ENCODE results near the gene CD300LG.
"Not testable (repeated sequence)": the region's sequence is repeated elsewhere in the genome, so short reads cannot be mapped to it uniquely, and the experiment has no call there.

CD300LG gene

GRCh38 chr17:43826206-43826605, 20.8 kb upstream of the CD300LG start:
- no peak for DNase-seq

GRCh38 chr17:43827596-43827995, 19.4 kb upstream of the CD300LG start:
- no peak for DNase-seq

- no peak for DNase-seq
These were observed 17.2 kb upstream of the CD300LG start for GRCh38 chr17:43829738-43830137.

- no peak for DNase-seq
These were observed 16.4 kb upstream of the CD300LG start for GRCh38 chr17:43830510-43831140.

- DNase-seq = no peak
These were observed 15.3 kb upstream of the CD300LG start for GRCh38 chr17:43831633-43832032.

- DNase-seq = peak; percentile 20
These were observed 14.6 kb upstream of the CD300LG start for GRCh38 chr17:43832168-43832975.

GRCh38 chr17:43832976-43833829, 13.8 kb upstream of the CD300LG start, which contains the start of gene MPP3:
Gene MPP3, minus strand, starts transcription at chr17:43833146. Its CDS starts 1,240 bp downstream, at chr17:43831906.
- peak; percentile 78 for DNase-seq

GRCh38 chr17:43834106-43834505, 12.9 kb upstream of the CD300LG start:
- DNase-seq = no peak

- DNase-seq = no peak
These were observed 7.3 kb upstream of the CD300LG start for GRCh38 chr17:43839670-43840108.

GRCh38 chr17:43840814-43841213, 6.2 kb upstream of the CD300LG start:
- no peak for DNase-seq

- DNase-seq = no peak
These were observed 5.7 kb upstream of the CD300LG start for GRCh38 chr17:43841282-43841681.

- DNase-seq = not testable (repeated sequence)
These were observed 4.6 kb upstream of the CD300LG start for GRCh38 chr17:43842091-43842974.

- DNase-seq = no peak
These were observed 4.0 kb upstream of the CD300LG start for GRCh38 chr17:43842975-43843325.

- no peak for DNase-seq
These were observed 2.7 kb upstream of the CD300LG start for GRCh38 chr17:43844241-43844640.

- DNase-seq = no peak
These were observed 1.2 kb upstream of the CD300LG start for GRCh38 chr17:43845766-43846165.

GRCh38 chr17:43846221-43846712, 709 bp upstream of the CD300LG start:
- DNase-seq = peak; percentile 81

GRCh38 chr17:43848601-43849000, 1.6 kb downstream of the CD300LG start:
- no peak for DNase-seq

- DNase-seq = no peak
These were observed 2.1 kb downstream of the CD300LG start for GRCh38 chr17:43849116-43849515.

GRCh38 chr17:43852571-43852970, 5.6 kb downstream of the CD300LG start:
- DNase-seq = no peak

GRCh38 chr17:43853546-43853945, 6.6 kb downstream of the CD300LG start:
- no peak for DNase-seq

GRCh38 chr17:43854498-43854897, 7.5 kb downstream of the CD300LG start:
- DNase-seq = no peak

GRCh38 chr17:43855061-43855460, 8.1 kb downstream of the CD300LG start:
- DNase-seq = no peak
